ENCODE data around the gene FRMPD1. TPM values are rescaled to one million over a fixed set of nuclear protein-coding genes. Genes with fewer than 3 reads are reported as not detected.

The FRMPD1 gene
- total RNA-seq, 1 donor from 2014 or later = 0.19 TPM

GRCh38 chr9:37652261-37652660, 1.5 kb downstream of the FRMPD1 start:
- Mint-ChIP-seq H3K27me3 (ENCODE audit: low read depth) (peaks cover 83% of the 10 kb centered on the region), H3K9me3 (no peaks in the 10 kb centered on the region), H3K4me3 (peak overlapping the region; percentile 18)

GRCh38 chr9:37653385-37653784, 2.6 kb downstream of the FRMPD1 start:
- Mint-ChIP-seq H3K27ac (ENCODE audit: unreplicated experiment) (no peak overlapping the region), H3K27me3 (ENCODE audit: low read depth) (peaks cover 81% of the 10 kb centered on the region), H3K9me3 (no peaks in the 10 kb centered on the region), H3K4me1 (peaks cover 4% of the 10 kb centered on the region), H3K36me3 (ENCODE audit: low read depth) (no peaks in the 10 kb centered on the region), H3K4me3 (no peak overlapping the region)
- TF ChIP-seq, protein P1, sequence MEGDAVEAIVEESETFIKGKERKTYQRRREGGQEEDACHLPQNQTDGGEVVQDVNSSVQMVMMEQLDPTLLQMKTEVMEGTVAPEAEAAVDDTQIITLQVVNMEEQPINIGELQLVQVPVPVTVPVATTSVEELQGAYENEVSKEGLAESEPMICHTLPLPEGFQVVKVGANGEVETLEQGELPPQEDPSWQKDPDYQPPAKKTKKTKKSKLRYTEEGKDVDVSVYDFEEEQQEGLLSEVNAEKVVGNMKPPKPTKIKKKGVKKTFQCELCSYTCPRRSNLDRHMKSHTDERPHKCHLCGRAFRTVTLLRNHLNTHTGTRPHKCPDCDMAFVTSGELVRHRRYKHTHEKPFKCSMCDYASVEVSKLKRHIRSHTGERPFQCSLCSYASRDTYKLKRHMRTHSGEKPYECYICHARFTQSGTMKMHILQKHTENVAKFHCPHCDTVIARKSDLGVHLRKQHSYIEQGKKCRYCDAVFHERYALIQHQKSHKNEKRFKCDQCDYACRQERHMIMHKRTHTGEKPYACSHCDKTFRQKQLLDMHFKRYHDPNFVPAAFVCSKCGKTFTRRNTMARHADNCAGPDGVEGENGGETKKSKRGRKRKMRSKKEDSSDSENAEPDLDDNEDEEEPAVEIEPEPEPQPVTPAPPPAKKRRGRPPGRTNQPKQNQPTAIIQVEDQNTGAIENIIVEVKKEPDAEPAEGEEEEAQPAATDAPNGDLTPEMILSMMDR (conservative IDR thresholded peaks at IDR 0.05) = no peak
- DNase-seq (ENCODE audit: low read depth, low spot score) = no peak

More at GRCh38 chr9:37652261-37652660, 1.5 kb downstream of the FRMPD1 start:
- Mint-ChIP-seq H3K4me1 (peaks cover 4% of the 10 kb centered on the region), H3K27ac (ENCODE audit: unreplicated experiment) (no peak overlapping the region), H3K36me3 (ENCODE audit: low read depth) (no peaks in the 10 kb centered on the region)
- no peak for DNase-seq (ENCODE audit: low read depth, low spot score)
- TF ChIP-seq, protein P1 (conservative IDR thresholded peaks at IDR 0.05) = no peak

GRCh38 chr9:37656936-37657335, 6.2 kb downstream of the FRMPD1 start:
- no peak overlapping the region for H3K27ac Mint-ChIP-seq (ENCODE audit: unreplicated experiment)
- no peaks in the 10 kb centered on the region for H3K4me1 Mint-ChIP-seq
- TF ChIP-seq, protein P1 (conservative IDR thresholded peaks at IDR 0.05) = no peak
- peaks cover 54% of the 10 kb centered on the region for H3K27me3 Mint-ChIP-seq (ENCODE audit: low read depth)
- no peaks in the 10 kb centered on the region for H3K36me3 Mint-ChIP-seq (ENCODE audit: low read depth)
- no peak overlapping the region for H3K4me3 Mint-ChIP-seq
- H3K9me3 Mint-ChIP-seq = no peaks in the 10 kb centered on the region
- no peak for DNase-seq (ENCODE audit: low read depth, low spot score)

DNA sequence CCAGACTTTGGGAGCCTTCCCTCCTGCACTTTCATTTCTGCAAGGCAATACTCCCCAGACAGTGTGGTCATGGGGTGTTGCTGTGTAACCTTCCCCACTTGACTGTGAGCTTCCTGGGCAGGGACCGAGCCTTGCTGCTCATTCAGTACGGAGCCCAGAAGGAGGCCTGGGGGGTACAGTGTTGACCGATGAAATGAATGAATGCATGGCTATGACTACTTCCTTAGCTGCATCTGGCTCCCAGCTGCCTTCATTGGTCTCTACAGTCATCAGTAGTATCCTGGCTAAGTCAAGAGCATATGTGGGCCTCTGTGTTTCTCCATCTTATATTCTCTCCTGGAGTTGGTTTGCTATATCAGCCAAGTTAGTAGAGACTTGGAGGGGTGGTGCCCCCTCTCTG, 9.9 kb downstream of the FRMPD1 start:
- no peaks in the 10 kb centered on the region for H3K4me1 Mint-ChIP-seq
- H3K27me3 Mint-ChIP-seq (ENCODE audit: low read depth) = peaks cover 54% of the 10 kb centered on the region
- no peaks in the 10 kb centered on the region for H3K36me3 Mint-ChIP-seq (ENCODE audit: low read depth)
- TF ChIP-seq, protein P1 (conservative IDR thresholded peaks at IDR 0.05) = no peak
- H3K27ac Mint-ChIP-seq (ENCODE audit: unreplicated experiment) = no peak overlapping the region
- DNase-seq (ENCODE audit: low read depth, low spot score) = no peak
- no peak overlapping the region for H3K4me3 Mint-ChIP-seq
- H3K9me3 Mint-ChIP-seq = no peaks in the 10 kb centered on the region

- Mint-ChIP-seq H3K36me3 (ENCODE audit: low read depth) (no peaks in the 10 kb centered on the region), H3K9me3 (no peaks in the 10 kb centered on the region), H3K27ac (ENCODE audit: unreplicated experiment) (no peak overlapping the region), H3K27me3 (ENCODE audit: low read depth) (peaks cover 62% of the 10 kb centered on the region), H3K4me1 (no peaks in the 10 kb centered on the region), H3K4me3 (no peak overlapping the region)
- no peak for DNase-seq (ENCODE audit: low read depth, low spot score)
- TF ChIP-seq, protein P1 (conservative IDR thresholded peaks at IDR 0.05) = no peak
Observed at GRCh38 chr9:37663926-37664325, 13.2 kb downstream of the FRMPD1 start.

- Mint-ChIP-seq H3K9me3 (no peaks in the 10 kb centered on the region), H3K27me3 (ENCODE audit: low read depth) (peaks cover 81% of the 10 kb centered on the region)
Observed at GRCh38 chr9:37667706-37668105, 17.0 kb downstream of the FRMPD1 start.

More at GRCh38 chr9:37667706-37668105, 17.0 kb downstream of the FRMPD1 start:
- DNase-seq (ENCODE audit: low read depth, low spot score) = no peak
- H3K4me3 Mint-ChIP-seq = no peak overlapping the region
- TF ChIP-seq, protein P1 (conservative IDR thresholded peaks at IDR 0.05) = no peak
- no peaks in the 10 kb centered on the region for H3K4me1 Mint-ChIP-seq
- no peaks in the 10 kb centered on the region for H3K36me3 Mint-ChIP-seq (ENCODE audit: low read depth)
- H3K27ac Mint-ChIP-seq (ENCODE audit: unreplicated experiment) = no peak overlapping the region
